Liver (tissue), 9 donors: ENCODE measurements around the gene ZIM2. TPM values are rescaled to one million over a fixed set of nuclear protein-coding genes. Genes with fewer than 3 reads are reported as not detected.

ENCODE experiments used
- DNase-seq: peaks from one replicate; pipeline ENCODE4 v3.0.0-alpha.2; 2017; ENCODE audit warnings: low spot score
- H3K27ac ChIP-seq, 2 donors: one replicate each; pipeline ENCODE4 v1.7.0; 2013; ENCODE audit warnings: inconsistent platforms in 2 of 2, low read length in 2 of 2, control low read depth in 1 of 2, low read depth in 1 of 2, mild to moderate bottlenecking in 1 of 2
- H3K27me3 ChIP-seq, 4 donors: one replicate each; pipeline versions ENCODE4 v1.6.1 to v1.7.0; 2013; ENCODE audit warnings: low read length in 3 of 4, inconsistent platforms in 1 of 4, mild to moderate bottlenecking in 1 of 4, moderate library complexity in 1 of 4; ENCODE audit not compliant: control insufficient read depth in 4 of 4, insufficient read depth in 4 of 4
- H3K36me3 ChIP-seq, 4 donors: one replicate each; pipeline versions ENCODE4 v1.6.1 to v1.7.0; 2013; ENCODE audit warnings: low read length in 3 of 4, mild to moderate bottlenecking in 3 of 4, low read depth in 1 of 4, moderate library complexity in 1 of 4; ENCODE audit not compliant: control insufficient read depth in 4 of 4, insufficient read depth in 3 of 4
- H3K4me1 ChIP-seq, 4 donors: one replicate each; pipeline versions ENCODE4 v1.6.1 to v1.7.0; 2013; ENCODE audit warnings: low read length in 3 of 4, mild to moderate bottlenecking in 3 of 4, moderate library complexity in 1 of 4; ENCODE audit not compliant: control insufficient read depth in 4 of 4, insufficient read depth in 4 of 4
- H3K4me3 ChIP-seq, 3 donors: one replicate each; pipeline versions ENCODE4 v1.6.1 to v1.7.0; 2013; ENCODE audit warnings: low read length in 3 of 3, control low read depth in 1 of 3, low read depth in 1 of 3, mild to moderate bottlenecking in 1 of 3
- H3K9ac ChIP-seq, 2 donors: one replicate each; pipeline ENCODE4 v1.7.0; 2013; ENCODE audit warnings: low read length in 2 of 2, mild to moderate bottlenecking in 2 of 2, moderate library complexity in 2 of 2, control low read depth in 1 of 2, low read depth in 1 of 2
- H3K9me3 ChIP-seq, 4 donors: one replicate each; pipeline versions ENCODE4 v1.6.1 to v1.7.0; 2013; ENCODE audit warnings: low read length in 3 of 4; ENCODE audit not compliant: control insufficient read depth in 4 of 4
- ATF3 ChIP-seq: IDR thresholded peaks from 2 replicates; pipeline ENCODE4 v1.6.1; 2016; ENCODE audit warnings: antibody characterized with exemption
- CTCF ChIP-seq: fragments of 150-350 bp; IDR thresholded peaks from 2 replicates; pipeline ENCODE4 v1.5.1; 2017; ENCODE audit warnings: improper control_type of control experiment, low read depth, low read length; ENCODE audit not compliant: missing input control
- EGR1 ChIP-seq, 2 donors: IDR thresholded peaks; 2 replicates each; pipeline ENCODE4 v1.6.1; 2016 to 2018; ENCODE audit warnings: antibody characterized with exemption in 2 of 2, low read depth in 2 of 2
- FOXA1 ChIP-seq: IDR thresholded peaks from 2 replicates; pipeline ENCODE4 v1.6.1; 2016; ENCODE audit warnings: antibody characterized with exemption
- HNF4A ChIP-seq, 2 donors: conservative IDR thresholded peaks; 2 replicates each; pipeline ENCODE4 v1.6.1; 2016; ENCODE audit warnings: antibody characterized with exemption in 2 of 2, mild to moderate bottlenecking in 2 of 2
- HNF4G ChIP-seq: IDR thresholded peaks from 2 replicates; pipeline ENCODE4 v1.6.1; 2016; ENCODE audit warnings: antibody characterized with exemption
- MAX ChIP-seq: IDR thresholded peaks from 2 replicates; pipeline ENCODE4 v1.6.1; 2016; ENCODE audit warnings: antibody characterized with exemption
- NR2F2 ChIP-seq: IDR thresholded peaks from 2 replicates; pipeline ENCODE4 v1.6.1; 2016; ENCODE audit warnings: antibody characterized with exemption
- RAD21 ChIP-seq, 2 donors: IDR thresholded peaks; 2 replicates each; pipeline ENCODE4 v1.6.1; 2016; ENCODE audit warnings: antibody characterized with exemption in 2 of 2, mild to moderate bottlenecking in 2 of 2
- REST ChIP-seq: IDR thresholded peaks from 2 replicates; pipeline ENCODE4 v1.6.1; 2016; ENCODE audit warnings: antibody characterized with exemption, mild to moderate bottlenecking
- RXRA ChIP-seq, 2 donors: IDR thresholded peaks; 2 replicates each; pipeline ENCODE4 v1.6.1; 2017 to 2018; ENCODE audit warnings: antibody characterized with exemption in 2 of 2, mild to moderate bottlenecking in 1 of 2
- SP1 ChIP-seq: IDR thresholded peaks from 2 replicates; pipeline ENCODE4 v1.6.1; 2018; ENCODE audit warnings: antibody characterized with exemption, mild to moderate bottlenecking
- YY1 ChIP-seq: IDR thresholded peaks from 2 replicates; pipeline ENCODE4 v1.6.1; 2016; ENCODE audit warnings: antibody characterized with exemption, mild to moderate bottlenecking
- ZBTB33 ChIP-seq: IDR thresholded peaks from 2 replicates; pipeline ENCODE4 v1.6.1; 2016; ENCODE audit warnings: antibody characterized with exemption
- WGBS: extraction: QIAGEN DNeasy Blood & Tissue Kit; methylation state at CpG from one replicate; pipeline ENCODE4 v1.1.7; 2013; 5-methylcytosine and 5-hydroxymethylcytosine counted together
- polyA plus RNA-seq, 2 donors: library from polyadenylated mRNA; stranded (reverse) in 1 of 2; unstranded in 1 of 2; fragments of 200-250 nt in 1 of 2; fragments of >200 nt in 1 of 2; fragmentation: Nextera tagmentation in 1 of 2; extraction: Ambion mirVana in 1 of 2; gene quantifications; one replicate each; pipeline versions ENCODE4 v1.2.1 to v1.2.3, GENCODE V29; 2013 to 2015
- total RNA-seq, 2 donors: library from RNA; depleted of rRNA; stranded (reverse); fragments of >200 nt; gene quantifications; one replicate each; pipeline ENCODE4 v1.2.3, GENCODE V29; 2014
- donor health status: healthy.
- donor health status: healthy.
- donor health status: healthy.
- donor health status: healthy.
- donor health status: healthy.

Gene ZIM2
- total and polyA plus RNA-seq, 4 donors, result 0.03 to 3.2 (median 0.33) TPM; not detected in 1

GRCh38 chr19:56829596-56829995 is 10.9 kb downstream of the ZIM2 start:
- no peak overlapping the region for H3K27ac ChIP-seq
- H3K4me3 ChIP-seq, result no peak overlapping the region
- no peaks in the 10 kb centered on the region for H3K27me3 ChIP-seq
- H3K9me3 ChIP-seq, result no peaks in the 10 kb centered on the region
- peaks cover 0 to 2% (median 0%) of the 10 kb centered on the region in 4 donors for H3K36me3 ChIP-seq
- WGBS, result 82% methylated on average over 6 of the region's 6 CpGs
- no peaks in the 10 kb centered on the region for H3K4me1 ChIP-seq
- DNase-seq, result no peak
- H3K9ac ChIP-seq, result no peak overlapping the region
- TF ChIP-seq EGR1 (IDR thresholded peaks at IDR 0.05; ENCODE audit: low read depth in 2 of 2) (no peak), YY1 (no peak), HNF4A (conservative IDR thresholded peaks at IDR 0.05) (no peak), ATF3 (no peak), REST (no peak), RAD21 (IDR thresholded peaks at IDR 0.05) (no peak), RXRA (IDR thresholded peaks at IDR 0.05) (no peak), MAX (no peak), HNF4G (no peak), ZBTB33 (no peak), CTCF (no peak), FOXA1 (no peak), SP1 (no peak), NR2F2 (no peak)

- WGBS, result 77% methylated on average over 2 of the region's 2 CpGs
- H3K4me1 ChIP-seq, result no peaks in the 10 kb centered on the region
- H3K4me3 ChIP-seq, result no peak overlapping the region
- H3K9me3 ChIP-seq, result no peaks in the 10 kb centered on the region
- no peak overlapping the region for H3K27ac ChIP-seq
- no peaks in the 10 kb centered on the region for H3K36me3 ChIP-seq
- no peak for DNase-seq
- H3K27me3 ChIP-seq, result no peaks in the 10 kb centered on the region
- TF ChIP-seq YY1 (no peak), EGR1 (IDR thresholded peaks at IDR 0.05; ENCODE audit: low read depth in 2 of 2) (no peak), SP1 (no peak), ATF3 (no peak), HNF4A (conservative IDR thresholded peaks at IDR 0.05) (no peak), NR2F2 (no peak)
- H3K9ac ChIP-seq, result no peak overlapping the region
Measured at GRCh38 chr19:56827708-56828107, 12.8 kb downstream of the ZIM2 start.
